Left kidney (tissue), 8 donors: ENCODE results near the gene MX1. TPM values are rescaled to one million over a fixed set of nuclear protein-coding genes. Genes with fewer than 3 reads are reported as not detected.

ENCODE experiments used
- DNase-seq: peaks from one replicate; pipeline ENCODE4 v3.0.0-alpha.2; 2013
- long read RNA-seq, 8 donors: transcript quantifications; one replicate each; lab custom pipeline, GENCODE V29; 2026
- polyA plus RNA-seq: library from polyadenylated mRNA; unstranded; fragments of 120-200 nt; gene quantifications from one replicate; pipeline ENCODE4 v1.2.1, GENCODE V29; 2013; ENCODE audit not compliant: insufficient read length

The MX1 gene
- 8.4 TPM for polyA plus RNA-seq
- long read RNA-seq, donor 1, result 0 reads
- long read RNA-seq, donor 2, result 0 reads
- long read RNA-seq, donor 3, result 0 reads
- long read RNA-seq, donor 4, result 0 reads
- long read RNA-seq, donor 5, partial matches to known transcripts, result 0 of 2 reads
- long read RNA-seq, donor 5, other reads (novel, unspliced or antisense), result 0 of 2 reads
- long read RNA-seq, donor 6, result 0 reads
- long read RNA-seq, donor 7, partial matches to known transcripts, result 0 of 2 reads
- long read RNA-seq, donor 7, other reads (novel, unspliced or antisense), result 0 of 2 reads
- long read RNA-seq, donor 8, result 0 reads

GRCh38 chr21:41425954-41426675, at the start of gene MX1:
MX1 (plus strand) TSS chr21:41426239; CDS start chr21:41432071, 5,832 bp downstream.
- DNase-seq, result peak; percentile 54

- no peak for DNase-seq
Observed at GRCh38 chr21:41377715-41378114, 48.3 kb upstream of the MX1 start.

GRCh38 chr21:41378849-41379248, 47.2 kb upstream of the MX1 start:
- DNase-seq, result no peak

GRCh38 chr21:41379901-41380300, 46.1 kb upstream of the MX1 start:
- DNase-seq, result no peak

- no peak for DNase-seq
Observed at GRCh38 chr21:41381731-41382130, 44.3 kb upstream of the MX1 start.

GRCh38 chr21:41387042-41387819, 38.8 kb upstream of the MX1 start:
- no peak for DNase-seq

- no peak for DNase-seq
Observed at GRCh38 chr21:41387824-41388223, 38.2 kb upstream of the MX1 start.

- DNase-seq, result no peak
Observed at GRCh38 chr21:41388259-41388658, 37.8 kb upstream of the MX1 start.

- no peak for DNase-seq
Observed at GRCh38 chr21:41390043-41390639, 35.9 kb upstream of the MX1 start.

- DNase-seq, result no peak
Observed at GRCh38 chr21:41393876-41394465, 32.1 kb upstream of the MX1 start.

GRCh38 chr21:41396558-41397075, 29.4 kb upstream of the MX1 start:
- peak; percentile 13 for DNase-seq

GRCh38 chr21:41397471-41397891, 28.6 kb upstream of the MX1 start:
- no peak for DNase-seq

- no peak for DNase-seq
Observed at GRCh38 chr21:41398251-41398650, 27.8 kb upstream of the MX1 start.

GRCh38 chr21:41398831-41399230, 27.2 kb upstream of the MX1 start:
- DNase-seq, result no peak

GRCh38 chr21:41399246-41399800, 26.7 kb upstream of the MX1 start:
- no peak for DNase-seq

GRCh38 chr21:41402231-41402630, 23.8 kb upstream of the MX1 start:
- no peak for DNase-seq

- DNase-seq, result no peak
Observed at GRCh38 chr21:41402796-41403195, 23.2 kb upstream of the MX1 start.

GRCh38 chr21:41403331-41403730, 22.7 kb upstream of the MX1 start:
- no peak for DNase-seq

- no peak for DNase-seq
Observed at GRCh38 chr21:41403966-41404365, 22.1 kb upstream of the MX1 start.

GRCh38 chr21:41405321-41405720, 20.7 kb upstream of the MX1 start:
- no peak for DNase-seq

GRCh38 chr21:41406340-41406739, 19.7 kb upstream of the MX1 start:
- no peak for DNase-seq
